ENCODE data around the gene MFSD1. TPM values are rescaled to one million over a fixed set of nuclear protein-coding genes. Genes with fewer than 3 reads are reported as not detected.

Gene MFSD1
- total RNA-seq, 2 experiments from 2014 or later: 7.2 to 7.6 TPM

GRCh38 chr3:158761350-158761749 lies 40.5 kb upstream of the MFSD1 start:
- Mint-ChIP-seq H3K27me3 (no peaks in the 10 kb centered on the region), H3K27ac (no peak overlapping the region), H3K4me3 (no peak overlapping the region), H3K36me3 (ENCODE audit: low read depth) (no peaks in the 10 kb centered on the region), H3K4me1 (ENCODE audit: low read depth) (no peaks in the 10 kb centered on the region), H3K9me3 (no peaks in the 10 kb centered on the region)
- DNase-seq (no peak), ATAC-seq (ENCODE audit: poor library complexity) (no peak)
- Histone ChIP-seq H3K36me3 (ENCODE audit: insufficient read depth, low read length) (no peaks in the 10 kb centered on the region), H3K27ac (ENCODE audit: low read depth in 1 of 2, low read length in 2 of 2) (no peak overlapping the region), H3K9me3 (ENCODE audit: control insufficient read depth in 1 of 2, insufficient read depth in 1 of 2, low read length in 2 of 2) (no peaks in the 10 kb centered on the region), H3K4me3 (ENCODE audit: low read length) (no peak overlapping the region), H3K4me1 (ENCODE audit: insufficient read depth, low read length) (no peaks in the 10 kb centered on the region), H3K27me3 (ENCODE audit: control insufficient read depth in 1 of 2, insufficient read depth in 2 of 2, low read length in 2 of 2) (no peaks in the 10 kb centered on the region)
- TF ChIP-seq CTCF (IDR thresholded peaks at IDR 0.05): no peak
- CTCF ChIA-PET: no interaction called here
- intact Hi-C loops (cut with DNase I, micrococcal nuclease): no loop called here
- POLR2A ChIA-PET: no interaction called here

- ATAC-seq (ENCODE audit: poor library complexity) (no peak), DNase-seq (no peak)
- no peak overlapping the region for H3K4me3 Mint-ChIP-seq
- Histone ChIP-seq H3K27ac (ENCODE audit: low read depth in 1 of 2, low read length in 2 of 2) (no peak overlapping the region), H3K9me3 (ENCODE audit: control insufficient read depth in 1 of 2, insufficient read depth in 1 of 2, low read length in 2 of 2) (no peaks in the 10 kb centered on the region), H3K4me1 (ENCODE audit: insufficient read depth, low read length) (no peaks in the 10 kb centered on the region), H3K27me3 (ENCODE audit: control insufficient read depth in 1 of 2, insufficient read depth in 2 of 2, low read length in 2 of 2) (no peaks in the 10 kb centered on the region), H3K4me3 (ENCODE audit: low read length) (no peak overlapping the region), H3K36me3 (ENCODE audit: insufficient read depth, low read length) (no peaks in the 10 kb centered on the region)
- ChIA-PET CTCF (no interaction called here), POLR2A (no interaction called here)
- H3K27me3 Mint-ChIP-seq: no peaks in the 10 kb centered on the region
- TF ChIP-seq CTCF (IDR thresholded peaks at IDR 0.05): no peak
- no peaks in the 10 kb centered on the region for H3K36me3 Mint-ChIP-seq (ENCODE audit: low read depth)
- no peak overlapping the region for H3K27ac Mint-ChIP-seq
- H3K9me3 Mint-ChIP-seq: no peaks in the 10 kb centered on the region
- no peaks in the 10 kb centered on the region for H3K4me1 Mint-ChIP-seq (ENCODE audit: low read depth)
- intact Hi-C loops (cut with DNase I, micrococcal nuclease): no loop called here
Measured at GRCh38 chr3:158762701-158763100, 39.2 kb upstream of the MFSD1 start.

- no peaks in the 10 kb centered on the region for H3K27me3 ChIP-seq (ENCODE audit: control insufficient read depth in 1 of 2, insufficient read depth in 2 of 2, low read length in 2 of 2)
- H3K4me1 ChIP-seq (ENCODE audit: insufficient read depth, low read length): no peaks in the 10 kb centered on the region
- no peak for TF ChIP-seq CTCF (IDR thresholded peaks at IDR 0.05)
- no peaks in the 10 kb centered on the region for H3K36me3 ChIP-seq (ENCODE audit: insufficient read depth, low read length)
- ATAC-seq (ENCODE audit: poor library complexity) (no peak), DNase-seq (no peak)
- CTCF ChIA-PET: no interaction called here
- POLR2A ChIA-PET: no interaction called here
- intact Hi-C loops (cut with DNase I, micrococcal nuclease): no loop called here
- Mint-ChIP-seq H3K9me3 (no peaks in the 10 kb centered on the region), H3K27me3 (no peaks in the 10 kb centered on the region), H3K27ac (no peak overlapping the region), H3K4me3 (no peak overlapping the region), H3K36me3 (ENCODE audit: low read depth) (no peaks in the 10 kb centered on the region), H3K4me1 (ENCODE audit: low read depth) (no peaks in the 10 kb centered on the region)
- H3K9me3 ChIP-seq (ENCODE audit: control insufficient read depth in 1 of 2, insufficient read depth in 1 of 2, low read length in 2 of 2): no peaks in the 10 kb centered on the region
- no peak overlapping the region for H3K27ac ChIP-seq (ENCODE audit: low read depth in 1 of 2, low read length in 2 of 2)
- H3K4me3 ChIP-seq (ENCODE audit: low read length): no peak overlapping the region
Measured at GRCh38 chr3:158763421-158763820, 38.4 kb upstream of the MFSD1 start.

Data from CD4-positive, alpha-beta T cell (primary cell).